ENCODE results near the gene MAGED1.
"Not testable (repeated sequence)": the region's sequence is repeated elsewhere in the genome, so short reads cannot be mapped to it uniquely, and the experiment has no call there.

MAGED1 gene

DNA sequence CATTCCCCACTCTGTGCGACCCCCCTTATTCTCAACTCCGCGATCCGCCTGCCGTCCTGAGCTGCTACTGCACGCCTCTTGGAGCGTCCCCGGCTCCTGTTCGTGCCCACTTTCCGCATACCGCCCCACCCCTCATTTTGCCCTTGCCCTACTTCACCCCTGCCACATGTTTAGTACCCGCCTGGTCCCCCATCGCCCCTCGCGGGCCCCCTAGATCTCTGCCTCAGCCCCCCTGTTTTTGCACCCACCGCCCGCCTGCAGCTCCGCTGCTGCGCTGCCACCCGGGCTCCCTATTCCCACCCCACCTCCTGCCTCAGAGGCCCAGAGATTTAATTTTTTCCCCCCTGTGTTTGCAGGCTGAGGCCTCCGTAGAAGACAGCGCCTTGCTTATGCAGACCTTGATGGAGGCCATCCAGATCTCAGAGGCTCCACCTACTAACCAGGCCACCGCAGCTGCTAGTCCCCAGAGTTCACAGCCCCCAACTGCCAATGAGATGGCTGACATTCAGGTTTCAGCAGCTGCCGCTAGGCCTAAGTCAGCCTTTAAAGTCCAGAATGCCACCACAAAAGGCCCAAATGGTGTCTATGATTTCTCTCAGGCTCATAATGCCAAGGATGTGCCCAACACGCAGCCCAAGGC, 1.4 kb downstream of the MAGED1 start:
- no peak for DNase-seq (ENCODE audit: low read depth in 1 of 2, low spot score in 1 of 2)

- DNase-seq (ENCODE audit: low read depth in 1 of 2, low spot score in 1 of 2): no peak
These were observed 3.2 kb downstream of the MAGED1 start for GRCh38 chrX:51896626-51897025.

GRCh38 chrX:51899741-51900140, 6.3 kb downstream of the MAGED1 start:
- DNase-seq (ENCODE audit: low read depth in 1 of 2, low spot score in 1 of 2): no peak

GRCh38 chrX:51902510-51903050, 9.2 kb downstream of the MAGED1 start:
- DNase-seq (ENCODE audit: low read depth in 1 of 2, low spot score in 1 of 2): no peak

DNA sequence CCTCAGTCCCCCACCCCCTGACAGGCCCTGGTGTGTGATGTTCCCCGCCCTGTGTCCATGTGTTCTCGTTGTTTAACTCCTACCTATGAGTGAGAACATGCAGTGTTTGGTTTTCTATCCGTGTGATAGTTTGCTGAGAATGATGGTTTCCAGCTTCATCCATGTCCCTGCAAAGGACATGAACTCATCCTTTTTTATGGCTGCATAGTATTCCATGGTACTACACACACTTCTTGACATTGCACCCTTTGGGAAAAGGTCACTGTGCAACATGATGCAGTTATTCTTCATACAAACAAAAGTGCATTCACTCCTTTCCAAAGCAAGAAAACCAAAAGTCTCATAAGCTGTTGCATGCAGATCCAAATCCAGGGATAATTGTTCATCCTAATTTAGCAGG, 11.7 kb downstream of the MAGED1 start:
- not testable (repeated sequence) for DNase-seq (ENCODE audit: low read depth in 1 of 2, low spot score in 1 of 2)

GRCh38 chrX:51905711-51906110, 12.3 kb downstream of the MAGED1 start:
- DNase-seq (ENCODE audit: low read depth in 1 of 2, low spot score in 1 of 2): no peak

- no peak for DNase-seq (ENCODE audit: low read depth in 1 of 2, low spot score in 1 of 2)
These were observed 24.2 kb downstream of the MAGED1 start for GRCh38 chrX:51917604-51918003.

DNA sequence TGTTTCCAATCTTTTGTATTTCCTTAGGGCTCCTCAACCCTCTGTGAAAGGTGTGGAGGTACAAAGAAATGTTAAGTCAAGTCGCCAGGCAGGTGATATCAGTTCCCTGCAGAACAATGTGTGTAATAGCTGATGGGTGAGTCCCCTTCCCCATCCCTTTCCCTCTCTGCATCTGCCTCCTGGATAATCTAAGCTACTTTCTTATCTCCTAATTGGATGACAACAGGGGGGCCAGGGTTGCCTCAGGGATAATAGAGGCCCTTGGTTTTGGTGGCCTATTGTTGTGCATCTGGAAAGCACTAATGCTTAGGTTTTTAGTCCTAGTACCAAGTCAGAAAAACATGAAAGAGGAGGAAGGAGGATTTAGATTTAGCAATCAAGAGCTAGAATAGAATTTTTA, 29.1 kb downstream of the MAGED1 start:
- no peak for DNase-seq (ENCODE audit: low read depth in 1 of 2, low spot score in 1 of 2)

DNA sequence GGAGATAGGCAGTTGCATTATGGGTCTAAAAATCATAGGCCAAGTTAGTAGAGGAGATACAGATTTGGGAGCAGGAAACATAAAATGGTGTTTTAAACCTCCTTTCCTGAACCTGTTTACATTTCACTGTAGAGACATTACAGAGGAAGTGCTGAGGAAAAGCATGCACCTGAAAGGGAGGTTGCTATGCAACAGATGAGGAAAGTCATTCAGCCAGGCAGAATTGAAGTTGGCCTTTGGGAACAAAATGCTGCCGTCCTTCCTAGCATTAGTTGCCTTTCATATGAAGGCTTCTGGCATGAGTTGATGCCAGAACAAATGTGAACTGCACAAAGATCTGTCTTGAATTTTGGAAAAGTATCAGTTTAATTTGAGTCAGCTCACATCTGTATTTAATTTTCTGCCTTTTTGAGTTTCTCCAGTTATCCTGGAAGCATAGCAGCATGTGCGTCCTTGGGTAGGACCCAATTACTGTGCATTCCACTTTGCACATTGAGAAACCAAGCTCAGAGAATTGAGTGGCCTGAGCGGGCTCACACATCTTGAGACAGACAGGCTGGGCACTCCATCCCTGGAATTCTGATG, 38.2 kb downstream of the MAGED1 start:
- no peak for DNase-seq (ENCODE audit: low read depth in 1 of 2, low spot score in 1 of 2)
